Endodermal cell (in vitro differentiated cells): ENCODE results near the gene ZC3H12C. TPM values are rescaled to one million over a fixed set of nuclear protein-coding genes. Genes with fewer than 3 reads are reported as not detected.

Experiments used
- DNase-seq: peaks from one replicate; pipeline ENCODE4 v3.0.0-alpha.2; 2017
- H3K27ac ChIP-seq: 2 replicates; pipeline ENCODE4 v1.5.1; 2013; ENCODE audit warnings: mild to moderate bottlenecking, low read depth, low read length, moderate library complexity
- H3K27me3 ChIP-seq: 2 replicates; pipeline ENCODE4 v1.6.1; 2013; ENCODE audit warnings: mild to moderate bottlenecking, low read length, moderate library complexity; ENCODE audit not compliant: insufficient read depth, control insufficient read depth, poor library complexity, severe bottlenecking
- H3K36me3 ChIP-seq: 2 replicates; pipeline ENCODE4 v1.7.0; 2013; ENCODE audit warnings: mild to moderate bottlenecking, low read length, moderate library complexity; ENCODE audit not compliant: control insufficient read depth, insufficient read depth
- H3K4me1 ChIP-seq: one replicate; pipeline ENCODE4 v1.7.0; 2013; ENCODE audit warnings: low read length; ENCODE audit not compliant: control insufficient read depth, insufficient read depth
- H3K4me3 ChIP-seq: 2 replicates; pipeline ENCODE4 v1.5.1; 2013; ENCODE audit warnings: mild to moderate bottlenecking, low read length, moderate library complexity
- H3K9ac ChIP-seq: 2 replicates; pipeline ENCODE4 v1.6.1; 2013; ENCODE audit warnings: mild to moderate bottlenecking, low read length, moderate library complexity; ENCODE audit not compliant: poor library complexity, severe bottlenecking; ENCODE audit errors: extremely low read depth
- H3K9me3 ChIP-seq: 2 replicates; pipeline ENCODE4 v1.6.1; 2013; ENCODE audit warnings: mild to moderate bottlenecking, low read length, moderate library complexity; ENCODE audit not compliant: control insufficient read depth
- H3K27ac Mint-ChIP-seq: 2 replicates; pipeline ENCODE4 v1.8.0; 2020; ENCODE audit warnings: mixed read lengths
- H3K27me3 Mint-ChIP-seq: 2 replicates; pipeline ENCODE4 v1.8.0; 2021; ENCODE audit warnings: mild to moderate bottlenecking, mixed read lengths; ENCODE audit not compliant: insufficient read depth
- H3K36me3 Mint-ChIP-seq: 2 replicates; pipeline ENCODE4 v1.8.0; 2020; ENCODE audit warnings: low read depth, mixed read lengths
- H3K4me1 Mint-ChIP-seq: 2 replicates; pipeline ENCODE4 v1.8.0; 2020; ENCODE audit warnings: mixed read lengths
- H3K4me3 Mint-ChIP-seq: 2 replicates; pipeline ENCODE4 v1.8.0; 2020; ENCODE audit warnings: mild to moderate bottlenecking, moderate library complexity, mixed read lengths
- H3K9me3 Mint-ChIP-seq: 2 replicates; pipeline ENCODE4 v1.8.0; 2020; ENCODE audit warnings: mild to moderate bottlenecking, mixed read lengths
- WGBS, 2 experiments: methylation state at CpG; one replicate each; pipeline versions ENCODE4 v1.1.5 to v1.1.7; 2013; ENCODE audit warnings: missing lambda C conversion rate in 2 of 2, mixed read lengths in 1 of 2; ENCODE audit not compliant: insufficient coverage in 1 of 2, insufficient read length in 1 of 2; 5-methylcytosine and 5-hydroxymethylcytosine counted together
- total RNA-seq, 2 donors: library from RNA; stranded (reverse); fragmentation: NEBNext Ultra II Directional in 1 of 2; extraction: Animal tissue kit (Norgen Biotek cat#: 25700) in 1 of 2; gene quantifications; 2 replicates in 1 of 2; 3 replicates in 1 of 2; pipeline ENCODE4 v1.2.1, GENCODE V29; 2021
- TF ChIP-seq, protein P1 (sequence below): fragments of 200-600 bp; sonication (generic); conservative IDR thresholded peaks from 2 replicates; pipeline ENCODE4 v1.5.0; 2021; ENCODE audit warnings: antibody characterized with exemption, mild to moderate bottlenecking

ZC3H12C gene
- total RNA-seq, 2 donors from 2014 or later, result 4.1 to 5.6 TPM

DNA sequence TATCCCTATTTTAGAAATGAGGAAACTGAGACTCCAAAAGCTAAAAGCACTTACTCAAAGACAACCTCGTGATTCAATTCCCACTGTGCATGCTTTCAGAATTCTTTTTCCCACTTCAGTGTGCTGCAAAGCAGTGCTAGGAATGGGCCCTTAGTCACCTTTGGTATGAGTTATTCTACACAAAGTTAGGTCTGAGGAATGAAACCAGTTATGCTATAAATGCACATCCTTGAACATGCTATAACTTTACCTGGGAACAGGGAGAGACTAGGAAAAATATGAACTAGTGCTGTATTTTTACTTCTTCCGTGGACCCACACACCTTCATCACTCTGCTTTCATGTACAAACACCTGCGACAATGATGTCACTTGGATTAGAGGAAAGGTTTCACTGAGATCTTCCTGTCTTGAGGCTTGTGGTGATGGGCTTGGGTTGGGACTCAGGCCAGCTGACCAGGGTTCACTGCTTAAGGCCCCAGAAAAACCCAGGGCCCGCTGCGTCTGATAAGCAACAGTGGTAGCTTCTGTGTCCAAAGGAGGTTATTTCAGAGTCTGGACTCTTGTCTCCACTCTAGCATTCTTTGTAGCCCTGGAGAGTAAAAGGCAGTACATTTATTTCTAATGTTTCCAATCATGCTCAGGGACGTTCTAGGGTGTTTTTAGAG is 81.6 kb downstream of the ZC3H12C start:
- whole genome bisulfite sequencing, 2 experiments, result 85 to 96% methylated on average over 4 to 6 of the region's 6 CpGs
- Mint-ChIP-seq H3K27me3 (no peaks in the 10 kb centered on the region), H3K9me3 (no peaks in the 10 kb centered on the region), H3K27ac (peak overlapping the region; percentile 56), H3K4me3 (peak overlapping the region; percentile 32), H3K36me3 (no peaks in the 10 kb centered on the region), H3K4me1 (peaks cover 19% of the 10 kb centered on the region)
- no peak for DNase-seq
- Histone ChIP-seq H3K27me3 (no peaks in the 10 kb centered on the region), H3K9me3 (no peaks in the 10 kb centered on the region), H3K4me3 (no peak overlapping the region), H3K27ac (no peak overlapping the region), H3K9ac (no peak overlapping the region), H3K4me1 (no peaks in the 10 kb centered on the region), H3K36me3 (no peaks in the 10 kb centered on the region)
- TF ChIP-seq, protein P1, sequence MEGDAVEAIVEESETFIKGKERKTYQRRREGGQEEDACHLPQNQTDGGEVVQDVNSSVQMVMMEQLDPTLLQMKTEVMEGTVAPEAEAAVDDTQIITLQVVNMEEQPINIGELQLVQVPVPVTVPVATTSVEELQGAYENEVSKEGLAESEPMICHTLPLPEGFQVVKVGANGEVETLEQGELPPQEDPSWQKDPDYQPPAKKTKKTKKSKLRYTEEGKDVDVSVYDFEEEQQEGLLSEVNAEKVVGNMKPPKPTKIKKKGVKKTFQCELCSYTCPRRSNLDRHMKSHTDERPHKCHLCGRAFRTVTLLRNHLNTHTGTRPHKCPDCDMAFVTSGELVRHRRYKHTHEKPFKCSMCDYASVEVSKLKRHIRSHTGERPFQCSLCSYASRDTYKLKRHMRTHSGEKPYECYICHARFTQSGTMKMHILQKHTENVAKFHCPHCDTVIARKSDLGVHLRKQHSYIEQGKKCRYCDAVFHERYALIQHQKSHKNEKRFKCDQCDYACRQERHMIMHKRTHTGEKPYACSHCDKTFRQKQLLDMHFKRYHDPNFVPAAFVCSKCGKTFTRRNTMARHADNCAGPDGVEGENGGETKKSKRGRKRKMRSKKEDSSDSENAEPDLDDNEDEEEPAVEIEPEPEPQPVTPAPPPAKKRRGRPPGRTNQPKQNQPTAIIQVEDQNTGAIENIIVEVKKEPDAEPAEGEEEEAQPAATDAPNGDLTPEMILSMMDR, result no peak

DNA sequence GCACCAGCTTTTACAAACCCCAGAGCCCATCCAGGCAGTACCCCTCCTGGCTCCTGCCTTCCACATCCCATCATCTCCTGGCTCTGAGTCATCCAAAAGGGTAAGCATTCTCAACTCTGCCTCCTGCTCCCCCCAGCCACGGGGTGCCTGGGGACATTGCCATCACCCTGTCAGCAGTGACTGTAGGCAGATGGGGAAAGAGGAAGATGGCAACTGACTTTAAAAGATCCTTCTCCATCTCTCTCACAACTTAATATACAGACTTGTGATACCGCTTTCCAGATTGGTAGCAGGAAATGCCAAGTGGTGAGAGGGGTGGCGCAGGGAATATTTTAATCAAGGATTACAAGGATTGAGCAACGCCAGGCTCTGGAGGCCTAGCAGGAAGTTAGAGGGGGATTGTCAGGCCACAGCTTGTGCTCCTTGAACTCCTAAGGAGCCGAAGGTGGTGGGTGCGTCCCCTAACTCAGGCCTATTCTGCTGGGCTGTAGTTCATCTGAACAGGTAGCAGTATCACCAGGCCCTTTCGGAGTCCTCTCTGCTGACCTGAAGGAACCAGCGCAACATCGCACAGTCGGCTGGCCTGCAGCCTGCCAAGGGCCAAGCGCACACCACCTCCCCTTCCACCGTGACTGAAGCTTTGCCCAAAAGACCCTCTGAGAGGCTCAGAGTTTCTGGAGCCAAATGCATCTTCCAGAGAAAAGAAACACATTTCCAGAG is 83.3 kb downstream of the ZC3H12C start:
- no peak overlapping the region for H3K9ac ChIP-seq
- DNase-seq, result no peak
- no peaks in the 10 kb centered on the region for H3K27me3 ChIP-seq
- Mint-ChIP-seq H3K4me1 (peaks cover 19% of the 10 kb centered on the region), H3K27ac (peak overlapping the region; percentile 30), H3K9me3 (no peaks in the 10 kb centered on the region), H3K27me3 (no peaks in the 10 kb centered on the region), H3K36me3 (no peaks in the 10 kb centered on the region), H3K4me3 (no peak overlapping the region)
- H3K36me3 ChIP-seq, result no peaks in the 10 kb centered on the region
- H3K4me3 ChIP-seq, result no peak overlapping the region
- TF ChIP-seq, protein P1, result no peak
- no peaks in the 10 kb centered on the region for H3K4me1 ChIP-seq
- H3K9me3 ChIP-seq, result no peaks in the 10 kb centered on the region
- 91 to 94% methylated on average over 5 to 12 of the region's 12 CpGs for WGBS, 2 experiments
- H3K27ac ChIP-seq, result no peak overlapping the region

DNA sequence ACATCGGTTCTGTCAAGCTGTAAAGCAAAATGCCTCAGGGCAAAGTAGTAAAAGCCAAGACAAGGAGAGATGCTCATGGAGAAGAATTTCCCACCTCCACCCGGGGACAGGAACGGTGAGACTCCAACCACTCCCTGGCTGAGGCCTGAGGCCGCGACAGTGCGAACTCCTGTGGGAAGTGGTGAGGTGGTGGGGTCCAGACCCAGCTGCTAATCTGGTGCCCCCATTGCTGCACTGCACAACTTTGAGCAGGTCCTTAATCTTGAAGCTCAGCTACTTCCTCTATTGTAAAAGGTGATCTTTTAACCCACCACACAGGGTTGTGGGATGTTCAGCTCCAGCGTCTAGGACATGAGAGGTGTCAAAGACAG is 83.9 kb downstream of the ZC3H12C start:
- H3K27me3 Mint-ChIP-seq, result no peaks in the 10 kb centered on the region
- H3K4me1 ChIP-seq, result no peaks in the 10 kb centered on the region
- no peak overlapping the region for H3K9ac ChIP-seq
- TF ChIP-seq, protein P1, result no peak
- no peak for DNase-seq
- H3K36me3 Mint-ChIP-seq, result no peaks in the 10 kb centered on the region
- H3K27me3 ChIP-seq, result no peaks in the 10 kb centered on the region
- H3K4me3 ChIP-seq, result no peak overlapping the region
- no peaks in the 10 kb centered on the region for H3K36me3 ChIP-seq
- no peak overlapping the region for H3K27ac ChIP-seq
- H3K4me1 Mint-ChIP-seq, result peaks cover 19% of the 10 kb centered on the region
- H3K4me3 Mint-ChIP-seq, result no peak overlapping the region
- no peak overlapping the region for H3K27ac Mint-ChIP-seq
- H3K9me3 ChIP-seq, result no peaks in the 10 kb centered on the region
- WGBS, 2 experiments, result 57 to 92% methylated on average over 1 to 7 of the region's 7 CpGs
- H3K9me3 Mint-ChIP-seq, result no peaks in the 10 kb centered on the region
